ENCODE data around the gene STEAP3.

GRCh38 chr2:119265693-119266066, 42.0 kb downstream of the STEAP3 start:
- TF ChIP-seq CTCF (IDR thresholded peaks at IDR 0.05), result no peak
- TF ChIP-seq PREB (CRISPR knock-in tag; IDR thresholded peaks at IDR 0.05; ENCODE audit: borderline replicate concordance), result no peak
- no peak for TF ChIP-seq JUN (CRISPR knock-in tag; IDR thresholded peaks at IDR 0.05)
- TF ChIP-seq MAX (CRISPR knock-in tag; IDR thresholded peaks at IDR 0.05), result no peak
- no peak for TF ChIP-seq ZNF425 (CRISPR knock-in tag; conservative IDR thresholded peaks at IDR 0.05)
- TF ChIP-seq CBFB (CRISPR knock-in tag; IDR thresholded peaks at IDR 0.05; ENCODE audit: low read depth), result no peak
- no peak for TF ChIP-seq SP1 (CRISPR knock-in tag; conservative IDR thresholded peaks at IDR 0.05)
- TF ChIP-seq ETV6 (CRISPR knock-in tag; IDR thresholded peaks at IDR 0.05), result no peak
- TF ChIP-seq CREM (CRISPR knock-in tag; IDR thresholded peaks at IDR 0.05), result no peak
- TF ChIP-seq NFE2L1 (CRISPR knock-in tag; IDR thresholded peaks at IDR 0.05), result no peak
- TF ChIP-seq USF1 (CRISPR knock-in tag; IDR thresholded peaks at IDR 0.05), result no peak
- TF ChIP-seq SMAD3 (CRISPR knock-in tag; IDR thresholded peaks at IDR 0.05; ENCODE audit: borderline replicate concordance), result no peak
- TF ChIP-seq CREB1 (CRISPR knock-in tag; IDR thresholded peaks at IDR 0.05), result no peak
- no peak for TF ChIP-seq ZNF121 (CRISPR knock-in tag; IDR thresholded peaks at IDR 0.05)
